Brain microvascular endothelial cell (primary cell): Measurements from ENCODE around the gene RNF141.

Experiments used
- DNase-seq: peaks from one replicate; pipeline ENCODE4 v3.0.0-alpha.2; 2020
- H3K27ac ChIP-seq: fragments of 250-450 bp; sonication (Bioruptor Pico); 2 replicates; pipeline ENCODE4 v1.5.1; 2020; ENCODE audit warnings: mild to moderate bottlenecking, moderate library complexity
- H3K27me3 ChIP-seq: fragments of 250-450 bp; sonication (Bioruptor Pico); replicated peaks from 2 replicates; pipeline ENCODE4 v1.5.1; 2020; ENCODE audit warnings: mild to moderate bottlenecking
- H3K36me3 ChIP-seq: fragments of 250-450 bp; sonication (Bioruptor Pico); replicated peaks from 2 replicates; pipeline ENCODE4 v1.5.1; 2020; ENCODE audit warnings: mild to moderate bottlenecking
- H3K4me3 ChIP-seq: 2 replicates; pipeline ENCODE4 v1.5.1; 2011; ENCODE audit warnings: low read depth, mild to moderate bottlenecking, control low read depth, low read length, moderate library complexity
- CTCF ChIP-seq: IDR thresholded peaks from 2 replicates; pipeline ENCODE4 v1.5.1; 2011; ENCODE audit warnings: low read depth, mild to moderate bottlenecking, moderate library complexity, low read length, control low read depth, inconsistent platforms; ENCODE audit errors: missing control alignments
- in situ Hi-C: cut with HindIII; loops from 2 replicates; pipeline ENCODE4 v1.10.0; 2017; ENCODE audit warnings: low sequenced_read_pairs, low pct_ligation_motif_present

The RNF141 gene

GRCh38 chr11:10462746-10463300 is 78.2 kb downstream of the RNF141 start:
- no peak overlapping the region for H3K27ac ChIP-seq
- H3K4me3 ChIP-seq = no peak overlapping the region
- DNase-seq = no peak
- no peak for TF ChIP-seq CTCF
- in situ Hi-C loops = no loop called here
- no peaks in the 10 kb centered on the region for H3K27me3 ChIP-seq
- H3K36me3 ChIP-seq = peaks cover 10% of the 10 kb centered on the region
